ENCODE results near the gene SLU7.

Gene SLU7

GRCh38 chr5:160457252-160457651 is 38.4 kb upstream of the SLU7 start:
- H3K4me3 ChIP-seq (ENCODE audit: low read length): no peak overlapping the region
- TF ChIP-seq, protein P1, sequence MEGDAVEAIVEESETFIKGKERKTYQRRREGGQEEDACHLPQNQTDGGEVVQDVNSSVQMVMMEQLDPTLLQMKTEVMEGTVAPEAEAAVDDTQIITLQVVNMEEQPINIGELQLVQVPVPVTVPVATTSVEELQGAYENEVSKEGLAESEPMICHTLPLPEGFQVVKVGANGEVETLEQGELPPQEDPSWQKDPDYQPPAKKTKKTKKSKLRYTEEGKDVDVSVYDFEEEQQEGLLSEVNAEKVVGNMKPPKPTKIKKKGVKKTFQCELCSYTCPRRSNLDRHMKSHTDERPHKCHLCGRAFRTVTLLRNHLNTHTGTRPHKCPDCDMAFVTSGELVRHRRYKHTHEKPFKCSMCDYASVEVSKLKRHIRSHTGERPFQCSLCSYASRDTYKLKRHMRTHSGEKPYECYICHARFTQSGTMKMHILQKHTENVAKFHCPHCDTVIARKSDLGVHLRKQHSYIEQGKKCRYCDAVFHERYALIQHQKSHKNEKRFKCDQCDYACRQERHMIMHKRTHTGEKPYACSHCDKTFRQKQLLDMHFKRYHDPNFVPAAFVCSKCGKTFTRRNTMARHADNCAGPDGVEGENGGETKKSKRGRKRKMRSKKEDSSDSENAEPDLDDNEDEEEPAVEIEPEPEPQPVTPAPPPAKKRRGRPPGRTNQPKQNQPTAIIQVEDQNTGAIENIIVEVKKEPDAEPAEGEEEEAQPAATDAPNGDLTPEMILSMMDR (IDR thresholded peaks at IDR 0.05; ENCODE audit: insufficient read depth, low read depth, low read length, missing control alignments): no peak
- peak; percentile 80 for DNase-seq (ENCODE audit: low read depth)

GRCh38 chr5:160456480-160457177 is 37.7 kb upstream of the SLU7 start:
- DNase-seq (ENCODE audit: low read depth): no peak
- H3K4me3 ChIP-seq (ENCODE audit: low read length): no peak overlapping the region
- TF ChIP-seq, protein P1 (IDR thresholded peaks at IDR 0.05; ENCODE audit: insufficient read depth, low read depth, low read length, missing control alignments): no peak

DNA sequence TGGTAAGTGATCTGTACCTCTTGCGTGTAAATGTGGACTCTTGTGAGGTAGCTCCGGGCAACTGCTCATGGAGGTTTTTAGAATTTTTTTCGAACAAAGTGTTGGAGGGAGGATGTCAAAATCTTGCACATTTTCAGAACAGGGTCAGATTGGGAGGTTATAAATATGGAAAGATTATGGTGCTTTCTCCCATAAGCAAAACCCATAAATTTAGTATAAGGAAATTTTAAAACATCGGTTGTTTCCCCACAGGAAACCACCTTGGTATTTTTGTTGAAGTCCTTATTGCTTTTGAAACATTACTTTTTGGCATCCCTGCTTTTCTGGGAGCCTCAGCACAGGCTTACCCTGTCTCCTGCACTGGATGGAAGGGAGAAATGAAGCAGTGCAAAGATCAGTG is 36.7 kb upstream of the SLU7 start:
- no peak overlapping the region for H3K4me3 ChIP-seq (ENCODE audit: low read length)
- TF ChIP-seq, protein P1 (IDR thresholded peaks at IDR 0.05; ENCODE audit: insufficient read depth, low read depth, low read length, missing control alignments): no peak
- DNase-seq (ENCODE audit: low read depth): no peak

- no peak for DNase-seq (ENCODE audit: low read depth)
- TF ChIP-seq, protein P1 (IDR thresholded peaks at IDR 0.05; ENCODE audit: insufficient read depth, low read depth, low read length, missing control alignments): no peak
- H3K4me3 ChIP-seq (ENCODE audit: low read length): no peak overlapping the region
These were observed 34.9 kb upstream of the SLU7 start for GRCh38 chr5:160453751-160454150.

DNA sequence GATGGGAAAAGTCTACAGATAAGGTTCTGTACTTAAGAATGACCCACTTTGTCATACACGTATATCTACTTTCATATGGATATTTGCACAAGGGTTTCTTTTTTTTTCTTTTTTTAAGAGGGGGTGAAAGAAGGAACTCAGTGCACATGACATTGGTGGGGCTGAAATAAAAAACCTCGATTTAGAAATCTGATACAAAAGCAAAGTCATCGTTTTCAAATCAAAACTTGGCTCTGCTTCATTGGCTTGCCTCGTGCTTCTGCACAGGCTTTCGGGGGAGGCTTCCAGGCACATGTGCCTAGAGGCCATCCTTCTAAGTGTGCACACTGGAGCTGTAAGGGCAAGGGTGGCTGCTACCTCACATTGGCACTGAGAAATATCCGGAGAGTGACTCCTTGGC is 33.9 kb upstream of the SLU7 start:
- TF ChIP-seq, protein P1 (IDR thresholded peaks at IDR 0.05; ENCODE audit: insufficient read depth, low read depth, low read length, missing control alignments): no peak
- H3K4me3 ChIP-seq (ENCODE audit: low read length): no peak overlapping the region
- DNase-seq (ENCODE audit: low read depth): no peak

DNA sequence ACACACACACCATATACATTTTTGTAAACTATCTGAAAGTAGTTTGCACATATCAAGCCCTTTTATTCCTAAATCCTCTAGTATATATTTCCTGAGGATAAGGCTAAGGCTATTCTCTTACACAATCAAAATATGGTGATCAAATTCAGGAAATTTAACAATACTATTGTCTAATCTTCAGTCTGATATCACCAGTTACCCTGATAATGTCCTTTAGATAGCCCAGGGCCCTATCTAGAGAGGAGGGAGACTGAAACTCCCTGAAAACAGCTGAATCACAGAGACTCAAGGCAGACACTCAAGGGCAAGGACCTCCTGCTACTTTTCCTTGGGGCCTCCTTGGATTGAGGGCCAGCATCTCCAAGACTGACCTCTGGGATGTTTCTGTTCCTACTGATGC is 33.2 kb upstream of the SLU7 start:
- H3K4me3 ChIP-seq (ENCODE audit: low read length): no peak overlapping the region
- no peak for DNase-seq (ENCODE audit: low read depth)
- TF ChIP-seq, protein P1 (IDR thresholded peaks at IDR 0.05; ENCODE audit: insufficient read depth, low read depth, low read length, missing control alignments): no peak

- DNase-seq (ENCODE audit: low read depth): no peak
- no peak overlapping the region for H3K4me3 ChIP-seq (ENCODE audit: low read length)
- TF ChIP-seq, protein P1 (IDR thresholded peaks at IDR 0.05; ENCODE audit: insufficient read depth, low read depth, low read length, missing control alignments): no peak
These were observed 32.4 kb upstream of the SLU7 start for GRCh38 chr5:160451281-160451680.

Data from epithelial cell of esophagus (primary cell).